Left lung (tissue), 10 donors: ENCODE data around the gene UGP2. TPM values are rescaled to one million over a fixed set of nuclear protein-coding genes. Genes with fewer than 3 reads are reported as not detected.

Experiments
- ATAC-seq: fragments of 200-7000 bp; cut with Tn5 transposase; one replicate; pipeline ENCODE4 v1.9.1; 2020; ENCODE audit warnings: moderate library complexity
- DNase-seq, 4 donors: peaks; one replicate each; pipeline ENCODE4 v3.0.0-alpha.2; 2013 to 2020
- H3K27ac ChIP-seq, 2 donors: fragments of 200-600 bp; sonication (generic) in 1 of 2; one replicate each; pipeline versions ENCODE4 v1.5.0 to v1.8.0; 2020 to 2021
- H3K27me3 ChIP-seq, 2 donors: fragments of 200-600 bp; sonication (generic) in 1 of 2; one replicate each; pipeline versions ENCODE4 v1.5.0 to v1.8.0; 2020 to 2021
- H3K36me3 ChIP-seq, 2 donors: fragments of 200-600 bp; sonication (generic) in 1 of 2; one replicate each; pipeline versions ENCODE4 v1.5.0 to v1.8.0; 2020 to 2021
- H3K4me1 ChIP-seq, 2 donors: fragments of 200-600 bp; one replicate each; pipeline ENCODE4 v1.8.0; 2021
- H3K4me3 ChIP-seq, 2 donors: fragments of 200-600 bp; sonication (generic) in 1 of 2; one replicate each; pipeline versions ENCODE4 v1.5.0 to v1.8.0; 2020 to 2021; ENCODE audit warnings: mild to moderate bottlenecking in 1 of 2
- H3K9me3 ChIP-seq, 2 donors: fragments of 200-600 bp; sonication (generic) in 1 of 2; one replicate each; pipeline versions ENCODE4 v1.5.0 to v1.8.0; 2020 to 2021
- intact Hi-C, 2 donors: fragments of 100-400 bp; cut with DNase I; formaldehyde crosslinking; loops; one replicate each; pipeline versions ENCODE4 v1.11.2 to v1.14.2; 2022
- polyA plus RNA-seq, 6 donors: library from polyadenylated mRNA; unstranded; fragments of 120-200 nt; gene quantifications; one replicate each; pipeline ENCODE4 v1.2.1, GENCODE V29; 2013; ENCODE audit not compliant: insufficient read length in 6 of 6
- total RNA-seq, 2 donors: library from RNA; stranded (reverse); fragmentation: NEBNext Ultra II Directional; extraction: Animal tissue kit (Norgen Biotek cat#: 25700); gene quantifications; one replicate each; pipeline ENCODE4 v1.2.1, GENCODE V29; 2021
- TF ChIP-seq, protein P1 (sequence below), 2 donors: fragments of 200-600 bp; sonication (generic) in 1 of 2; IDR thresholded peaks; one replicate each; pipeline versions ENCODE4 v1.5.0 to v1.8.0; 2021; ENCODE audit warnings: antibody characterized with exemption in 2 of 2
- donor health status: DM: no; HTN: yes; CAD: no.
- donor health status: DM: no; HTN: no; CAD: no.

Gene UGP2
- total and polyA plus RNA-seq, 8 donors, result 80.5 to 165 (median 92.9) TPM

DNA sequence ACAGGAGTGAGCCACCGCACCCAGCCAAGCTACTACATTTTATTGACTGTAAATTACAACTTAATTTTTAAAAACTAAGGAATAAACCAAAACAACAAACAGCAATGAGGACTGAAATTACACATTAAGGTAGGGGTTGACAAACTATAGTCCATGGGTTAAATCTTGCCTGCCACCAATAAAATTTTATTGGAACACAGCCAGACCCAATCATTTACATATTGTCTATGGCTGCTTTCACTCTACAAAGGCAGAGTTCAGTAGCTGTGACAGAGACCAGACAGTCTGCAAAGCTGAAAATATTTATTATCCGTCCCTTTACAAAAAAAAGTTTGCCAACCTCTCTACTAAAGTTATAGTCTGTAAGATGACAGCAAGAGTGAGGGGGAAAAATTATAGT is 24.3 kb upstream of the UGP2 start:
- no peaks in the 10 kb centered on the region for H3K27me3 ChIP-seq
- TF ChIP-seq, protein P1, sequence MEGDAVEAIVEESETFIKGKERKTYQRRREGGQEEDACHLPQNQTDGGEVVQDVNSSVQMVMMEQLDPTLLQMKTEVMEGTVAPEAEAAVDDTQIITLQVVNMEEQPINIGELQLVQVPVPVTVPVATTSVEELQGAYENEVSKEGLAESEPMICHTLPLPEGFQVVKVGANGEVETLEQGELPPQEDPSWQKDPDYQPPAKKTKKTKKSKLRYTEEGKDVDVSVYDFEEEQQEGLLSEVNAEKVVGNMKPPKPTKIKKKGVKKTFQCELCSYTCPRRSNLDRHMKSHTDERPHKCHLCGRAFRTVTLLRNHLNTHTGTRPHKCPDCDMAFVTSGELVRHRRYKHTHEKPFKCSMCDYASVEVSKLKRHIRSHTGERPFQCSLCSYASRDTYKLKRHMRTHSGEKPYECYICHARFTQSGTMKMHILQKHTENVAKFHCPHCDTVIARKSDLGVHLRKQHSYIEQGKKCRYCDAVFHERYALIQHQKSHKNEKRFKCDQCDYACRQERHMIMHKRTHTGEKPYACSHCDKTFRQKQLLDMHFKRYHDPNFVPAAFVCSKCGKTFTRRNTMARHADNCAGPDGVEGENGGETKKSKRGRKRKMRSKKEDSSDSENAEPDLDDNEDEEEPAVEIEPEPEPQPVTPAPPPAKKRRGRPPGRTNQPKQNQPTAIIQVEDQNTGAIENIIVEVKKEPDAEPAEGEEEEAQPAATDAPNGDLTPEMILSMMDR (IDR thresholded peaks at IDR 0.05), result no peak
- intact Hi-C loops, result no loop called here
- DNase-seq, result no peak
- H3K36me3 ChIP-seq, result no peaks in the 10 kb centered on the region
- no peak for ATAC-seq
- H3K4me1 ChIP-seq, result peaks cover 0 to 9% of the 10 kb centered on the region in 2 donors
- no peaks in the 10 kb centered on the region for H3K9me3 ChIP-seq
- no peak overlapping the region for H3K27ac ChIP-seq
- H3K4me3 ChIP-seq, result no peak overlapping the region

DNA sequence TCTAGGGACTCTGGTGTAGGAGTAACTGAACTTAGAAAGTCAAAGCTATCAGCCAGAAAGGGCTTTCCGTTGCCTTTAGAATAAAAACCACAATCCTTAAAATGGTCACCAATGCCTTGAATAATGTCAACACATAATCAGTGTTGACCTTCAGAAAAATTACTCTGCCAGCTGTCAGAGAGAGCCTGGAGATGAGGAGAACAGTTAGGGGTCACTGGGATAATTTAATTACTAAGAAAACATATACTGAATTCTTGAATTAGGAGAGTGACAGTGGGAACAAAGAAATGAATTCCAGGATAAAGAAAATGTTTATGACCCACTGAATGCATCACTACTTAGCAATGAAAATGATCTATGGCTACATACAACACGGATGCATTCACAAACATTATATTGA is 23.4 kb upstream of the UGP2 start:
- Histone ChIP-seq H3K27me3 (no peaks in the 10 kb centered on the region), H3K4me3 (no peak overlapping the region), H3K36me3 (no peaks in the 10 kb centered on the region), H3K9me3 (no peaks in the 10 kb centered on the region), H3K4me1 (peaks cover 0 to 9% of the 10 kb centered on the region in 2 donors), H3K27ac (no peak overlapping the region)
- no peak for DNase-seq
- TF ChIP-seq, protein P1 (IDR thresholded peaks at IDR 0.05), result no peak
- ATAC-seq, result no peak
- intact Hi-C loops, result no loop called here

DNA sequence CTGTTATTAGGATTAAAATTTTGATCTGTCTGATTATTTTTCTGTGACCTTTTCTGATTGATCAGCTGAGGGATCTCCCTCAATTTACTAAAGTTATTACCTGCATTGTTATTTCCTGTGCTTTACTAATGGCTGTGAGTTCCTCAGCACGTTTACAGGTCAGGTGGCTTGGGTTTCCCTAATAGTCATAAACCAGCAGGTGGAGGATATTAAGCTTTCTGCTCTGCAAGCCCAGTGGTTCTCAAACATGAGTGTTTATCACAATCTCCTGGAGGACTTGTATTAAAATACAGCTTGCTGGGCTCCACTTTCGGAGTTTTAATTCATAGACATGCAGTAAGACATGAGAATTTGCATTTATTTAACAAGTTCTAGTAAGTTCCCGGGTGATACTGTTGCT is 22.4 kb upstream of the UGP2 start:
- Histone ChIP-seq H3K36me3 (no peaks in the 10 kb centered on the region), H3K9me3 (no peaks in the 10 kb centered on the region), H3K4me3 (no peak overlapping the region), H3K4me1 (peaks cover 0 to 4% of the 10 kb centered on the region in 2 donors), H3K27me3 (no peaks in the 10 kb centered on the region), H3K27ac (no peak overlapping the region)
- TF ChIP-seq, protein P1 (IDR thresholded peaks at IDR 0.05), result no peak
- ATAC-seq (no peak), DNase-seq (no peak)
- intact Hi-C loops, result no loop called here

DNA sequence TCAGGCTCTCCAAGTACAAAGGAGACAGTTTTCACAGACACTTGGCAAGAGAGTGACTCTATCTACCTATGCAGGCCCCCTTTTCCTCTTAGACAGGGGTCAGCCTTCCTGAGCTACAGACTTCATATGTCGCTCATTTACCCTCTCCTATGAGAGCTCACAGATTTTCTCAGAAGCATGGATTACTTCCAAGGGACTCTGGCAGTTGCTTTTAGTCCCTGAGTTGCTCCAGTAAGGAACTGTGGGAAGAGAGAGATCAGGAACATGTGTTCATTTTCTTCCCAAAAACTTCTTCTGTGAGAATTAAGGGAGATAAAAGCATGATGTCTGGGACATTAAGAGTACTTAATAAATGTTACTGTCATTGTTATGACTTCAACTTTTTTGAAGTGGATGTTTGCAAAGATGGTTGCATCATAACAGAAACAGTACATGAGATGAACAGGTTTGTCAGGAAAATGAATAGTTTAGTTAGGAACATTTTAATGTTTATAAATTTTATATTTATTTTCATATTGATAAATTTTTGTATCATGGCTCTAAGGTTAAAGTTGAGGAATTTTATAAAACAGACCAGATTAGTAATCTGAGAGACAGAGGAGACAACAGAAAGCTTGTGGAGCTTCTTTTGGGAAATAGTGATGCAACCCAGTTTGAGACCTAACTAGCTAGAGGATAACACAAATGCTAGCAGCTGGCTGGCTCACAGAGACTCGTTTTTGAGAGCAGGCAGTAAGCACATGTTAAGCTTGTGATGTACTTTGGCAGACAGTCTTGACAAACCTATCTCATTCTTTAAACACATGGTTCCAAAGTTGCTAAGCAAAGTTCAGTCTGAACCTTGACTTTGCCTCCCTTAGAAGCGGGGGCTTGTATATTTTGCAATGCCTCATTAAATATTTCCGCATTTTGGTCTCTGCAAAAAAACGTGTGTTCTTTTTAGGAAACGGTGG is 21.7 kb upstream of the UGP2 start:
- peak; percentile 43 for ATAC-seq
- TF ChIP-seq, protein P1 (IDR thresholded peaks at IDR 0.05), result no peak
- H3K4me3 ChIP-seq, result no peak overlapping the region
- peak overlapping the region in 1 of 2 donors; percentile 10 for H3K27ac ChIP-seq
- no peaks in the 10 kb centered on the region for H3K36me3 ChIP-seq
- no peaks in the 10 kb centered on the region for H3K4me1 ChIP-seq
- intact Hi-C loops, result no loop called here
- peak in 1 of 4 donors; percentile 59 for DNase-seq
- H3K9me3 ChIP-seq, result no peaks in the 10 kb centered on the region
- H3K27me3 ChIP-seq, result no peaks in the 10 kb centered on the region

DNA sequence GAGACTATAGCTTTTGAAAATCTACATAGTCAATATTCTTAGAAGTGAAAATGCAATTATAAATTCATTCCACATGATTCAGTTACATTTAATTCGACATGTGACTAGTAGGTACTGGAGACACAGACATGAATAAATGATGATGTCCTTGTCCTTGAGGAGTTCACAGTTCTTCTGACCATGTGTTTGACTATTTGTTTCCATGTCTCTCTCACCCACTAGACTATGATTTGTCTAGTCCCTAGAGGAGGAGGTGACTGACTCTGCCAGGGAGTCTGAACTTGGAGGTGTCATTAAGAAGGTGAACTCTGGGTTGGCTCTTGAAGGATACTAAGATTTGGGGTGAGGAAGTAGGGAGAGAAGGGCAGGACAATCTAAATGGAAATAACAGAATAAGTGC is 20.7 kb upstream of the UGP2 start:
- intact Hi-C loops, result no loop called here
- Histone ChIP-seq H3K4me1 (no peaks in the 10 kb centered on the region), H3K36me3 (no peaks in the 10 kb centered on the region), H3K9me3 (no peaks in the 10 kb centered on the region), H3K4me3 (no peak overlapping the region), H3K27me3 (no peaks in the 10 kb centered on the region), H3K27ac (no peak overlapping the region)
- DNase-seq (no peak), ATAC-seq (no peak)
- TF ChIP-seq, protein P1 (IDR thresholded peaks at IDR 0.05), result no peak
